Subcutaneous abdominal adipose tissue (tissue), 5 donors: Measurements from ENCODE around the gene ZNF423.

Experiments
- H3K27ac ChIP-seq: one replicate; pipeline ENCODE4 v1.7.0; 2013; ENCODE audit warnings: low read depth, mild to moderate bottlenecking, inconsistent platforms, low read length, moderate library complexity
- H3K27me3 ChIP-seq, 5 donors: one replicate each; pipeline ENCODE4 v1.7.0; 2013; ENCODE audit warnings: low read length in 5 of 5, inconsistent platforms in 1 of 5; ENCODE audit not compliant: control insufficient read depth in 5 of 5, insufficient read depth in 4 of 5
- H3K36me3 ChIP-seq, 5 donors: one replicate each; pipeline ENCODE4 v1.7.0; 2013; ENCODE audit warnings: low read length in 5 of 5; ENCODE audit not compliant: control insufficient read depth in 5 of 5, insufficient read depth in 5 of 5
- H3K4me1 ChIP-seq, 5 donors: one replicate each; pipeline ENCODE4 v1.7.0; 2013; ENCODE audit warnings: low read length in 5 of 5, mild to moderate bottlenecking in 3 of 5, moderate library complexity in 1 of 5; ENCODE audit not compliant: control insufficient read depth in 5 of 5, insufficient read depth in 5 of 5
- H3K4me3 ChIP-seq, 5 donors: one replicate each; pipeline ENCODE4 v1.7.0; 2013; ENCODE audit warnings: low read length in 5 of 5, low read depth in 1 of 5
- H3K9ac ChIP-seq, 5 donors: one replicate each; pipeline ENCODE4 v1.7.0; 2013; ENCODE audit warnings: low read length in 5 of 5, mild to moderate bottlenecking in 4 of 5, moderate library complexity in 3 of 5
- H3K9me3 ChIP-seq, 5 donors: one replicate each; pipeline ENCODE4 v1.7.0; 2013; ENCODE audit warnings: low read length in 5 of 5; ENCODE audit not compliant: control insufficient read depth in 5 of 5
- donor health status: healthy.
- donor health status: healthy.
- donor health status: healthy.
- donor health status: healthy.
- donor health status: healthy.

Gene ZNF423

GRCh38 chr16:49629851-49630250, 226.1 kb downstream of the ZNF423 start:
- H3K9ac ChIP-seq, result no peak overlapping the region
- H3K27me3 ChIP-seq, result no peaks in the 10 kb centered on the region

GRCh38 chr16:49628148-49628547, 227.8 kb downstream of the ZNF423 start:
- no peak overlapping the region for H3K9ac ChIP-seq
- peaks cover 0 to 10% (median 6%) of the 10 kb centered on the region in 5 donors for H3K4me1 ChIP-seq
- no peaks in the 10 kb centered on the region for H3K27me3 ChIP-seq
- peaks cover 0 to 7% (median 0%) of the 10 kb centered on the region in 5 donors for H3K9me3 ChIP-seq
- H3K27ac ChIP-seq, result no peak overlapping the region
- H3K4me3 ChIP-seq, result no peak overlapping the region
- H3K36me3 ChIP-seq, result peaks cover 3 to 13% (median 5%) of the 10 kb centered on the region in 5 donors

More at GRCh38 chr16:49629851-49630250, 226.1 kb downstream of the ZNF423 start:
- Histone ChIP-seq H3K4me3 (no peak overlapping the region), H3K9me3 (peaks cover 0 to 7% (median 0%) of the 10 kb centered on the region in 5 donors), H3K4me1 (peaks cover 0 to 10% (median 6%) of the 10 kb centered on the region in 5 donors), H3K36me3 (peaks cover 3 to 12% (median 7%) of the 10 kb centered on the region in 5 donors), H3K27ac (no peak overlapping the region)

GRCh38 chr16:49625311-49626065, 230.4 kb downstream of the ZNF423 start:
- no peak overlapping the region for H3K9ac ChIP-seq
- peaks cover under 1 to 14% (median 8%) of the 10 kb centered on the region in 5 donors for H3K4me1 ChIP-seq
- no peaks in the 10 kb centered on the region for H3K27me3 ChIP-seq
- H3K9me3 ChIP-seq, result peaks cover 0 to 7% (median 0%) of the 10 kb centered on the region in 5 donors
- no peak overlapping the region for H3K27ac ChIP-seq
- peaks cover 4 to 10% (median 6%) of the 10 kb centered on the region in 5 donors for H3K36me3 ChIP-seq
- H3K4me3 ChIP-seq, result no peak overlapping the region

- peak overlapping the region in 1 of 5 donors; percentile 3 for H3K9ac ChIP-seq
- no peaks in the 10 kb centered on the region for H3K9me3 ChIP-seq
- H3K27me3 ChIP-seq, result no peaks in the 10 kb centered on the region
These were observed 232.2 kb downstream of the ZNF423 start for GRCh38 chr16:49623501-49624266.

GRCh38 chr16:49622421-49623402, 233.2 kb downstream of the ZNF423 start:
- H3K27me3 ChIP-seq, result no peaks in the 10 kb centered on the region
- peak overlapping the region in 1 of 5 donors; percentile 3 for H3K9ac ChIP-seq
- peaks cover 4 to 10% (median 6%) of the 10 kb centered on the region in 5 donors for H3K36me3 ChIP-seq
- no peaks in the 10 kb centered on the region for H3K9me3 ChIP-seq
- H3K4me1 ChIP-seq, result peaks cover 2 to 24% (median 17%) of the 10 kb centered on the region in 5 donors
- H3K27ac ChIP-seq, result no peak overlapping the region
- no peak overlapping the region for H3K4me3 ChIP-seq

More at GRCh38 chr16:49623501-49624266, 232.2 kb downstream of the ZNF423 start:
- no peak overlapping the region for H3K27ac ChIP-seq
- H3K4me1 ChIP-seq, result peaks cover 2 to 24% (median 17%) of the 10 kb centered on the region in 5 donors
- H3K4me3 ChIP-seq, result no peak overlapping the region
- H3K36me3 ChIP-seq, result peaks cover 4 to 10% (median 6%) of the 10 kb centered on the region in 5 donors

- no peak overlapping the region for H3K4me3 ChIP-seq
- no peaks in the 10 kb centered on the region for H3K27me3 ChIP-seq
- peaks cover 2 to 24% (median 17%) of the 10 kb centered on the region in 5 donors for H3K4me1 ChIP-seq
- H3K9ac ChIP-seq, result no peak overlapping the region
- H3K36me3 ChIP-seq, result peaks cover 4 to 10% (median 6%) of the 10 kb centered on the region in 5 donors
- no peaks in the 10 kb centered on the region for H3K9me3 ChIP-seq
- no peak overlapping the region for H3K27ac ChIP-seq
These were observed 233.9 kb downstream of the ZNF423 start for GRCh38 chr16:49622084-49622390.

- H3K4me3 ChIP-seq, result no peak overlapping the region
- H3K27me3 ChIP-seq, result no peaks in the 10 kb centered on the region
- H3K9ac ChIP-seq, result peak overlapping the region in 1 of 5 donors; percentile 2
- H3K9me3 ChIP-seq, result no peaks in the 10 kb centered on the region
- peaks cover 4 to 10% (median 6%) of the 10 kb centered on the region in 5 donors for H3K36me3 ChIP-seq
- H3K4me1 ChIP-seq, result peaks cover 2 to 24% (median 17%) of the 10 kb centered on the region in 5 donors
- peak overlapping the region; percentile 41 for H3K27ac ChIP-seq
These were observed 234.4 kb downstream of the ZNF423 start for GRCh38 chr16:49621241-49622083.

- peak overlapping the region; percentile 41 for H3K27ac ChIP-seq
- peaks cover 2 to 24% (median 17%) of the 10 kb centered on the region in 5 donors for H3K4me1 ChIP-seq
- H3K9me3 ChIP-seq, result no peaks in the 10 kb centered on the region
- H3K27me3 ChIP-seq, result no peaks in the 10 kb centered on the region
- no peak overlapping the region for H3K4me3 ChIP-seq
- H3K9ac ChIP-seq, result peak overlapping the region in 3 of 5 donors; percentile 13 to 26 (median 23)
- H3K36me3 ChIP-seq, result peaks cover 4 to 9% (median 5%) of the 10 kb centered on the region in 5 donors
These were observed 235.1 kb downstream of the ZNF423 start for GRCh38 chr16:49620869-49621240.
